GM12878 (cell line): ENCODE results near the gene KLHL26. TPM values are rescaled to one million over a fixed set of nuclear protein-coding genes. Genes with fewer than 3 reads are reported as not detected.

Source experiments
- ATAC-seq: fragments of 200-7000 bp; cut with Tn5 transposase; 3 replicates; pipeline ENCODE4 v1.9.1; 2020; ENCODE audit warnings: mild to moderate bottlenecking, moderate library complexity
- BruUV-seq: library from RNA; stranded (reverse); fragments of 400-500 nt; replicated peaks from 2 replicates; lab custom pipeline; 2021; lab: Mats Ljungman, UMichigan
- CTCF ChIA-PET: fragments of 300-600 bp; sonication (Branson Sonifier 250); formaldehyde crosslinking; extraction: SDS; loops from one replicate; lab custom pipeline; 2021; ENCODE audit warnings: inconsistent platforms; lab: Yijun Ruan, JAX
- POLR2A ChIA-PET: fragments of 350-600 bp; formaldehyde crosslinking; extraction: SDS; loops from one replicate; lab custom pipeline; 2021; ENCODE audit warnings: inconsistent platforms; lab: Charles Lee
- RAD21 ChIA-PET: fragments of 300-600 bp; sonication (Branson Sonifier 250); formaldehyde crosslinking; loops from one replicate; lab custom pipeline; 2023; ENCODE audit warnings: antibody characterized with exemption; ENCODE audit not compliant: unreplicated experiment; lab: Charles Lee
- SMC1A ChIA-PET: fragments of 300-600 bp; sonication (Branson Sonifier 250); formaldehyde crosslinking; loops from one replicate; lab custom pipeline; 2023; ENCODE audit not compliant: unreplicated experiment, uncharacterized antibody; lab: Charles Lee
- DNase-seq: peaks from one replicate; pipeline ENCODE4 v3.0.0-alpha.2; 2011; ENCODE audit warnings: low read depth, low spot score
- FAIRE-seq: peaks from 3 replicates; lab custom pipeline; 2011; peaks lifted over from hg19 to GRCh38; lab: Jason Lieb, UNC
- H2AFZ ChIP-seq: 2 replicates; pipeline ENCODE4 v1.6.0; 2011; ENCODE audit warnings: low read depth, low read length, control low read depth; ENCODE audit not compliant: control insufficient read depth
- H3K27ac ChIP-seq: 2 replicates; pipeline ENCODE4 v1.5.1; 2011; ENCODE audit warnings: control low read depth; ENCODE audit not compliant: control insufficient read depth, insufficient read depth
- H3K27me3 ChIP-seq, 2 experiments: replicated peaks in 1 of 2; 2 replicates each; pipeline versions ENCODE4 v1.6.0 to v1.6.1; 2011; ENCODE audit warnings: low read length in 1 of 2; ENCODE audit not compliant: control insufficient read depth in 2 of 2, insufficient read depth in 2 of 2
- H3K36me3 ChIP-seq, 2 experiments: 2 replicates each; pipeline ENCODE4 v1.5.1; 2011; ENCODE audit warnings: low read length in 1 of 2; ENCODE audit not compliant: control insufficient read depth in 2 of 2, insufficient read depth in 2 of 2
- H3K4me1 ChIP-seq: 2 replicates; pipeline ENCODE4 v1.6.1; 2011; ENCODE audit warnings: mild to moderate bottlenecking, low read length, moderate library complexity, mixed read lengths; ENCODE audit not compliant: control insufficient read depth, insufficient read depth
- H3K4me2 ChIP-seq: 2 replicates; pipeline ENCODE4 v1.6.0; 2011; ENCODE audit warnings: control low read depth; ENCODE audit not compliant: control insufficient read depth, insufficient read depth
- H3K4me3 ChIP-seq: fragments of 200-600 bp; sonication (generic); 2 replicates; pipeline ENCODE4 v1.5.1; 2016
- H3K79me2 ChIP-seq: 2 replicates; pipeline ENCODE4 v1.6.0; 2011; ENCODE audit warnings: low read length; ENCODE audit not compliant: control insufficient read depth, insufficient read depth
- H3K9ac ChIP-seq: 2 replicates; pipeline ENCODE4 v1.8.0; 2011; ENCODE audit warnings: low read length, control low read depth, mixed read lengths; ENCODE audit not compliant: control insufficient read depth, insufficient read depth
- H3K9me3 ChIP-seq: replicated peaks from 3 replicates; pipeline ENCODE4 v1.5.1; 2011; ENCODE audit warnings: mild to moderate bottlenecking, low read length; ENCODE audit not compliant: control insufficient read depth, insufficient read depth
- H4K20me1 ChIP-seq: 2 replicates; pipeline ENCODE4 v1.6.0; 2011; ENCODE audit not compliant: control insufficient read depth, insufficient read depth
- ATF3 ChIP-seq: IDR thresholded peaks from 2 replicates; pipeline ENCODE4 v1.6.1; 2011; ENCODE audit warnings: low read depth, mild to moderate bottlenecking, low read length, moderate library complexity, borderline replicate concordance; ENCODE audit errors: extremely low read depth
- E2F8 ChIP-seq: fragments of 450-650 bp; IDR thresholded peaks from 2 replicates; pipeline ENCODE4 v1.6.1; 2018; ENCODE audit warnings: mild to moderate bottlenecking, low read depth, moderate library complexity; ENCODE audit not compliant: partially characterized antibody
- ETV6 ChIP-seq, 2 experiments: fragments of 450-650 bp in 1 of 2; IDR thresholded peaks in 1 of 2; conservative IDR thresholded peaks in 1 of 2; 2 replicates each; pipeline ENCODE4 v1.6.1; 2014; ENCODE audit warnings: antibody characterized with exemption in 1 of 2, borderline replicate concordance in 1 of 2, low read depth in 1 of 2, mild to moderate bottlenecking in 1 of 2, moderate library complexity in 1 of 2
- FOS ChIP-seq: IDR thresholded peaks from 3 replicates; pipeline ENCODE4 v1.6.1; 2011; ENCODE audit warnings: borderline replicate concordance; ENCODE audit not compliant: insufficient read length; ENCODE audit errors: extremely low read depth
- IRF4 ChIP-seq: IDR thresholded peaks from 2 replicates; pipeline ENCODE4 v1.6.1; 2011; ENCODE audit warnings: low read depth, low read length
- JUNB ChIP-seq: IDR thresholded peaks from 2 replicates; pipeline ENCODE4 v1.6.1; 2016; ENCODE audit warnings: antibody characterized with exemption, mild to moderate bottlenecking
- MXI1 ChIP-seq: fragments of 150-350 bp; IDR thresholded peaks from 2 replicates; pipeline ENCODE4 v1.6.1; 2011; ENCODE audit warnings: low read depth, mild to moderate bottlenecking, inconsistent platforms, low read length, improper control_type of control experiment
- NR2F1 ChIP-seq: fragments of 450-650 bp; conservative IDR thresholded peaks from 2 replicates; pipeline ENCODE4 v1.6.1; 2017; ENCODE audit warnings: mild to moderate bottlenecking
- RBBP5 ChIP-seq: fragments of 200-600 bp; sonication (generic); conservative IDR thresholded peaks from 2 replicates; pipeline ENCODE4 v1.6.1; 2016
- RCOR1 ChIP-seq: conservative IDR thresholded peaks from 2 replicates; pipeline ENCODE4 v1.6.1; 2012; ENCODE audit warnings: low read depth, low read length, improper control_type of control experiment
- SMAD1 ChIP-seq: fragments of 450-650 bp; IDR thresholded peaks from 2 replicates; pipeline ENCODE4 v1.6.1; 2018; ENCODE audit warnings: mild to moderate bottlenecking, low read depth; ENCODE audit not compliant: partially characterized antibody
- WGBS: methylation state at CpG from one replicate; pipeline ENCODE4 v1.1.6; 2016; ENCODE audit warnings: low lambda C conversion rate; ENCODE audit not compliant: insufficient replicate concordance, insufficient coverage; ENCODE audit errors: missing lambda C conversion rate; 5-methylcytosine and 5-hydroxymethylcytosine counted together
- in situ Hi-C: fragments of 300-500 bp; cut with MboI; formaldehyde crosslinking; loops from 9 replicates; pipeline ENCODE4 v1.14.3; 2018; ENCODE audit warnings: mixed read lengths
- intact Hi-C: fragments of 100-400 bp; cut with micrococcal nuclease; formaldehyde crosslinking; loops from one replicate; pipeline ENCODE4 v1.14.2; 2022; ENCODE audit not compliant: unreplicated experiment
- polyA plus RNA-seq, 11 experiments: library from polyadenylated mRNA; depleted of rRNA in 4 of 11; unstranded in 6 of 11; stranded (reverse) in 5 of 11; fragments of >200 nt; fragmentation: Nextera tagmentation in 4 of 11; fragmentation: Illumina TruSeq in 1 of 11; extraction: Ambion mirVana in 4 of 11; extraction: Trizol in 1 of 11; gene quantifications; 1 replicate in 1 of 11; 2 replicates in 10 of 11; pipeline versions ENCODE4 v1.2.1 to v1.2.3, GENCODE V29; 2011 to 2016; ENCODE audit warnings: inconsistent platforms in 2 of 11, missing spikeins in 2 of 11, low read depth in 1 of 11
- total RNA-seq, 4 experiments: library from RNA; depleted of rRNA in 3 of 4; stranded (reverse); fragments of >200 nt in 3 of 4; fragmentation: Illumina TruSeq in 1 of 4; extraction: Trizol in 1 of 4; gene quantifications; 2 replicates each; pipeline versions ENCODE4 v1.2.1 to v1.2.3, GENCODE V29; 2013 to 2021
- TF ChIP-seq, protein P1 (sequence below): IDR thresholded peaks from 2 replicates; pipeline ENCODE4 v1.6.1; 2011; ENCODE audit warnings: mild to moderate bottlenecking, low read depth, low read length, moderate library complexity; ENCODE audit not compliant: insufficient replicate concordance

The KLHL26 gene
- total and polyA plus RNA-seq, 10 of the 15 experiments (the other 5 are each of a cell fraction or from before 2014, with no cell fraction given), result 0.18 to 14.6 (median 2.9) TPM

GRCh38 chr19:18718015-18718526 lies 81.2 kb downstream of the KLHL26 start:
- POLR2A ChIA-PET, result no interaction called here
- no peaks in the 10 kb centered on the region for H3K9me3 ChIP-seq
- SMC1A ChIA-PET, result no interaction called here
- FAIRE-seq (no peak), ATAC-seq (no peak), DNase-seq (no peak)
- H3K4me1 ChIP-seq, result no peaks in the 10 kb centered on the region
- H3K27me3 ChIP-seq, result no peaks in the 10 kb centered on the region
- H3K4me2 ChIP-seq, result no peak overlapping the region
- no peaks in the 10 kb centered on the region for H3K79me2 ChIP-seq
- no peak overlapping the region for H3K27ac ChIP-seq
- WGBS, result 57% methylated on average over 5 of the region's 5 CpGs
- H3K9ac ChIP-seq, result no peak overlapping the region
- CTCF ChIA-PET, result interaction anchor here (0.6 kb wide), 1 partner anchor 199 kb away, joined by 3 read pairs; no protein-coding TSS in a partner anchor
- H2AFZ ChIP-seq, result no peak overlapping the region
- no TSS peak for BruUV-seq
- in situ Hi-C loops (no loop called here), intact Hi-C loops (no loop called here)
- no peak overlapping the region for H3K4me3 ChIP-seq
- TF ChIP-seq ETV6 (conservative IDR thresholded peaks at IDR 0.05 in 1 of 2, IDR thresholded peaks at IDR 0.05 in 1 of 2; ENCODE audit: borderline replicate concordance in 1 of 2, low read depth in 1 of 2), result no peak
- no peak for TF ChIP-seq NR2F1
- no peaks in the 10 kb centered on the region for H4K20me1 ChIP-seq
- RAD21 ChIA-PET, result interaction anchor here (0.6 kb wide), 1 partner anchor 430 kb away, joined by 3 read pairs; no protein-coding TSS in a partner anchor
- no peaks in the 10 kb centered on the region; a peak in 1 of 4 replicates for H3K36me3 ChIP-seq

- no peak overlapping the region for H3K27ac ChIP-seq
- H3K36me3 ChIP-seq, result no peaks in the 10 kb centered on the region
- no peaks in the 10 kb centered on the region for H3K4me1 ChIP-seq
- ChIA-PET RAD21 (no interaction called here), POLR2A (no interaction called here), CTCF (no interaction called here), SMC1A (no interaction called here)
- H3K79me2 ChIP-seq, result no peaks in the 10 kb centered on the region
- no peak overlapping the region for H3K4me3 ChIP-seq
- H3K9me3 ChIP-seq, result no peaks in the 10 kb centered on the region
- ATAC-seq (no peak), FAIRE-seq (no peak), DNase-seq (no peak)
- in situ Hi-C loops, result no loop called here
- intact Hi-C loops, result no loop called here
- no peaks in the 10 kb centered on the region for H3K27me3 ChIP-seq
- H3K4me2 ChIP-seq, result no peak overlapping the region
- no TSS peak for BruUV-seq
- H2AFZ ChIP-seq, result no peak overlapping the region
- H3K9ac ChIP-seq, result no peak overlapping the region
- WGBS, result 76% methylated on average over 16 of the region's 16 CpGs
- H4K20me1 ChIP-seq, result no peaks in the 10 kb centered on the region
- TF ChIP-seq MXI1, result no peak
- no peak for TF ChIP-seq E2F8
- no peak for TF ChIP-seq JUNB
- TF ChIP-seq, protein P1, sequence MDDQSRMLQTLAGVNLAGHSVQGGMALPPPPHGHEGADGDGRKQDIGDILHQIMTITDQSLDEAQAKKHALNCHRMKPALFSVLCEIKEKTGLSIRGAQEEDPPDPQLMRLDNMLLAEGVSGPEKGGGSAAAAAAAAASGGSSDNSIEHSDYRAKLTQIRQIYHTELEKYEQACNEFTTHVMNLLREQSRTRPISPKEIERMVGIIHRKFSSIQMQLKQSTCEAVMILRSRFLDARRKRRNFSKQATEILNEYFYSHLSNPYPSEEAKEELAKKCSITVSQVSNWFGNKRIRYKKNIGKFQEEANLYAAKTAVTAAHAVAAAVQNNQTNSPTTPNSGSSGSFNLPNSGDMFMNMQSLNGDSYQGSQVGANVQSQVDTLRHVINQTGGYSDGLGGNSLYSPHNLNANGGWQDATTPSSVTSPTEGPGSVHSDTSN, result no peak
- no peak for TF ChIP-seq FOS
- no peak for TF ChIP-seq ATF3
- no peak for TF ChIP-seq RCOR1
- no peak for TF ChIP-seq SMAD1
- no peak for TF ChIP-seq IRF4
- TF ChIP-seq RBBP5, result no peak
These were observed 82.1 kb downstream of the KLHL26 start for GRCh38 chr19:18718846-18719458.
